Stimulated activated naive CD8-positive, alpha-beta T cell treated with anti-CD3 and anti-CD28 coated beads, Interleukin-15, Interleukin-2, amounts not matched to agents 100 ng/mL and 50 ng/mL, for 24 hours (primary cell): ENCODE results near the gene ELFN2.
A peak's percentile ranks its signal among the peaks of the same experiment; 100 is the strongest.

ENCODE experiments used
- H3K27ac Mint-ChIP-seq: one replicate; pipeline ENCODE4 v1.8.0; 2021; ENCODE audit warnings: mild to moderate bottlenecking, mixed read lengths
- H3K27me3 Mint-ChIP-seq: one replicate; pipeline ENCODE4 v1.8.0; 2021; ENCODE audit warnings: mixed read lengths
- H3K36me3 Mint-ChIP-seq: one replicate; pipeline ENCODE4 v1.8.0; 2021; ENCODE audit warnings: low read depth, mixed read lengths
- H3K4me1 Mint-ChIP-seq: one replicate; pipeline ENCODE4 v1.8.0; 2021; ENCODE audit warnings: low read depth, mixed read lengths
- H3K4me3 Mint-ChIP-seq: one replicate; pipeline ENCODE4 v1.8.0; 2021; ENCODE audit warnings: mild to moderate bottlenecking, mixed read lengths
- H3K9me3 Mint-ChIP-seq: one replicate; pipeline ENCODE4 v1.8.0; 2021; ENCODE audit warnings: mixed read lengths

ELFN2 gene

GRCh38 chr22:37342065-37342464 lies 85.2 kb downstream of the ELFN2 start:
- H3K4me1 Mint-ChIP-seq, result no peaks in the 10 kb centered on the region
- H3K36me3 Mint-ChIP-seq, result no peaks in the 10 kb centered on the region
- no peak overlapping the region for H3K27ac Mint-ChIP-seq
- no peaks in the 10 kb centered on the region for H3K27me3 Mint-ChIP-seq
- no peak overlapping the region for H3K4me3 Mint-ChIP-seq
- no peaks in the 10 kb centered on the region for H3K9me3 Mint-ChIP-seq

- H3K4me1 Mint-ChIP-seq, result no peaks in the 10 kb centered on the region
- no peak overlapping the region for H3K27ac Mint-ChIP-seq
- no peaks in the 10 kb centered on the region for H3K9me3 Mint-ChIP-seq
- H3K27me3 Mint-ChIP-seq, result peaks cover 4% of the 10 kb centered on the region
- no peak overlapping the region for H3K4me3 Mint-ChIP-seq
- H3K36me3 Mint-ChIP-seq, result no peaks in the 10 kb centered on the region
Measured at GRCh38 chr22:37340331-37341262, 86.7 kb downstream of the ELFN2 start.

- no peak overlapping the region for H3K27ac Mint-ChIP-seq
Measured at GRCh38 chr22:37338539-37339246, 88.6 kb downstream of the ELFN2 start.

DNA sequence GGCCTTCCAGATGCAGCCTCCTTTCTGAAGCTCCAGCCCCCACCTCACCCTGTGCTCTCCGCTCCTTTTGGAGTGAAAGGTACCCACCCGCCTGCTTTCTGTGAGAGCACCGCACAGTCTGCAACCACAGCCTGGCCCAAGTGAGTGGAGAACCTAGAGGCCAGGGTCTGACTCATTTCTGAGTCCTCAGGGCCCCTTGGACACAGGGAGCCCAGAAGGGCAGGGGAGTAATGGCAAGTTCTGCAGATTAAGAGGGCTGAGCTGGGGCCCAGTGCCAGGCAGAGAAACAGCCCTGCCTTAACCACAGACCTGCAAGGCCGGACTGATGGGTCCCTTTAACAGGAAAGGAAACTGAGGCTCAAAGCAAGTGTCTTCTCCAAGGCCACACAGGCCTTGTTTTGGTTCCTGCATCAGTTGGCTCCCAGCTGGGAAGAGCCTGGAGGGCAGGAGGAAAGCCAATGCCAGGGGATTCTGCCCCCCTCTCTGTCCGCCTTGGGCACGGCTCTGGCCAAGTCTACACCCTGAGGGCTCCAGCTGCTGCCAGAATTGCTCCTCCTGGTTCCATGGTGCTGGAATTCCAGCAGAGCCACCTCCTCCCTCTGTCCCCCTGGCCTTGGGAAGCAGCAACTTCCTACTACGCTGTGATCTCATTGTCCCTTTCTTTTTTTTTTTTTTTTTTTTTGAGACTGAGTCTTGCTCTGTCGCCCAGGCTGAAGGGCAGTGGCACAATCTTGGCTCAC lies 89.9 kb downstream of the ELFN2 start:
- H3K4me1 Mint-ChIP-seq, result peaks cover 13% of the 10 kb centered on the region
- no peaks in the 10 kb centered on the region for H3K36me3 Mint-ChIP-seq
- H3K27ac Mint-ChIP-seq, result no peak overlapping the region
- no peaks in the 10 kb centered on the region for H3K9me3 Mint-ChIP-seq
- peaks cover 29% of the 10 kb centered on the region for H3K27me3 Mint-ChIP-seq
- no peak overlapping the region for H3K4me3 Mint-ChIP-seq

More at GRCh38 chr22:37338539-37339246, 88.6 kb downstream of the ELFN2 start:
- H3K4me1 Mint-ChIP-seq, result peaks cover 13% of the 10 kb centered on the region
- H3K36me3 Mint-ChIP-seq, result no peaks in the 10 kb centered on the region
- peaks cover 20% of the 10 kb centered on the region for H3K27me3 Mint-ChIP-seq
- H3K9me3 Mint-ChIP-seq, result no peaks in the 10 kb centered on the region
- no peak overlapping the region for H3K4me3 Mint-ChIP-seq

DNA sequence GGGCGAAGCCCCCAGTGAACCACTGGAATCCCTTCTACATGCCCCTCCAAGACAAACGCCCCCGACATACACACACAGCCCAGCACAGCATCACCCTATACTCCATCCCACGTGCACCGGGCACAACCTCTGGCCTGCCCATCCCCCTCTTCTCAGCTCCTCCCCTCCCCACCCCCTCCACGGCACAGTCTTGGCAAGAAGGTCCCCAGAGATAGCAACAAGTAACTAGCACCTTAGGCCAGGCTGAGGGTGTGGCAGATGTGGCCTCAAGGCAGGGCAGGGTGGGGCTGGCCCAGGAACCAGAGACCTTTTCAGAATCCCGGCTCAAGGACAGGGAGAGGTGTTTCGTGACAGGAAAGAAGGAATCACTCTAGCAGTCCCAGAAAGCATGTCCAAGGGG lies 90.7 kb downstream of the ELFN2 start:
- no peaks in the 10 kb centered on the region for H3K36me3 Mint-ChIP-seq
- H3K27me3 Mint-ChIP-seq, result peaks cover 30% of the 10 kb centered on the region
- H3K4me3 Mint-ChIP-seq, result no peak overlapping the region
- no peak overlapping the region for H3K27ac Mint-ChIP-seq
- peaks cover 13% of the 10 kb centered on the region for H3K4me1 Mint-ChIP-seq
- H3K9me3 Mint-ChIP-seq, result no peaks in the 10 kb centered on the region

GRCh38 chr22:37335806-37336199 lies 91.5 kb downstream of the ELFN2 start:
- peaks cover 30% of the 10 kb centered on the region for H3K27me3 Mint-ChIP-seq
- H3K27ac Mint-ChIP-seq, result no peak overlapping the region
- no peaks in the 10 kb centered on the region for H3K36me3 Mint-ChIP-seq
- H3K9me3 Mint-ChIP-seq, result no peaks in the 10 kb centered on the region
- no peak overlapping the region for H3K4me3 Mint-ChIP-seq
- peaks cover 13% of the 10 kb centered on the region for H3K4me1 Mint-ChIP-seq

GRCh38 chr22:37334859-37335805 lies 92.1 kb downstream of the ELFN2 start:
- peak overlapping the region; percentile 8 for H3K4me3 Mint-ChIP-seq
- H3K4me1 Mint-ChIP-seq, result peaks cover 13% of the 10 kb centered on the region
- peaks cover 30% of the 10 kb centered on the region for H3K27me3 Mint-ChIP-seq
- no peaks in the 10 kb centered on the region for H3K36me3 Mint-ChIP-seq
- H3K27ac Mint-ChIP-seq, result no peak overlapping the region
- no peaks in the 10 kb centered on the region for H3K9me3 Mint-ChIP-seq

GRCh38 chr22:37334461-37334858 lies 92.8 kb downstream of the ELFN2 start:
- H3K4me1 Mint-ChIP-seq, result peaks cover 13% of the 10 kb centered on the region
- no peak overlapping the region for H3K4me3 Mint-ChIP-seq
- H3K36me3 Mint-ChIP-seq, result no peaks in the 10 kb centered on the region
- H3K27me3 Mint-ChIP-seq, result peaks cover 31% of the 10 kb centered on the region
- no peak overlapping the region for H3K27ac Mint-ChIP-seq
- H3K9me3 Mint-ChIP-seq, result no peaks in the 10 kb centered on the region

DNA sequence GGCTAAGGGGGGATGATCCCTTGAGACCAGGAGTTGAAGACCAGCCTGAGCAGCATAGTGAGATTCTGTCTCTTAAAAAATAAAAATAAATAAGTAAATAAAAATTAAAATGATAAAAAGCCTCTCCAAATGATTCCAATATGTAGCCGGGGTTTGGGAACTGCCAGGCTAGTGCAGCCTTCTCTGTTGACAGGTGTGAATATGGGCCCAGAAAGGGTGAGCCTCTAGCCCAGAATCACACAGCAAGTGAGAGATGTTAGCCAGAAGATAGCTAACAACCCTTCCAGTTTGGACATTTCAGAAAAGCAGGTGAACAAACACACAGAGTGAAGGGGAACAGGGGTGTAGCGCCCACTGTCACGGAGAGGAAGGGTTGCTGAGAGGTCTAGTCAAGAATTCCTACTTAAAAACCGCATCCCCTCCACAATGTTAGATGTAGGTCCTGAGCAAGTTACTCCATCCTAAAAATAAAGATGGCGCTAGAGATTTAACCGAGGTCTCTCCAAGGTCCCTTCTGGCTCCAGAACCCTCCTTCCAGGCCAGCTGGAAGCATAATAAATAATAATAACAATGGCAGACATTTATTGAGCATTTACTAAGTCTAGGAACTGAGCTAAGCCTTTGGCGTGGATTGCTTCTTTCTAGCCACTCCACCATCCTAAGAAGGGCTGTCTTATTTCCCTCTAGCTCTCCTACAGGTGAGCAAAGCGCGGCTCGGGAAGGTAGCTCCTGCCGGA lies 93.4 kb downstream of the ELFN2 start:
- Mint-ChIP-seq H3K4me1 (peaks cover 13% of the 10 kb centered on the region), H3K4me3 (no peak overlapping the region), H3K9me3 (no peaks in the 10 kb centered on the region), H3K27me3 (peaks cover 37% of the 10 kb centered on the region), H3K27ac (no peak overlapping the region), H3K36me3 (no peaks in the 10 kb centered on the region)

DNA sequence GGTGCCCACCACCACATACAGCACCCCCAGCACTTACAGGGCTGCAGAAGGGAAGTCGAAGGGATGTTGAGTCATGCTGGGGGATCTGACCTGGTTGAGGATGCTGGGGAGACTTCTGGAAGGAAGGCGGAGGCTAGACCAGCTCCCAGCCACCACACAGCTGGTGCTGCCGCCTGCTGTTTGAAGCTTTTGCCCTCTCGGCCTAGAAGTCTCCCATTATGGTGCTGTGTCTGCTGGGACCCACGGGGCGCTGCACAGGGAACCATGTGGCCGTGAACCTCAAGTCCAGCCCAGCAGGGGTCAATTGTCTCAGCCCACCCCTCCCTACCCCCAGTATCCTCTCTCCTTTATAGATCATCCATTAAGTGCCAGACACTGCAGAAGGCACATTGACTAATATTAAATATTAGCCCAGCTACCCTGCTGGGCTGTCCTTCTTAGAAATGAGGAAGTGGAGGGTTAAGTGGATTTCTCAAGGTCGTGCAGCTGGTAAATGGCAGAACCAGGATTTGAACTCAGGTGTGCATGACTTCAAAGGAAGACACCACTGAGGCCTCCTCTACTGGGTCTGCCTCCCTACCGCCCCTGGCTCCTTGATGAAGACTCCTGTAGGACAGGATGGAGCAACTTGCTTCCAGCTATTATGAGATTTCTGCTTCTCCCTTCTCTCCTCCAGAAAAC lies 95.3 kb downstream of the ELFN2 start:
- Mint-ChIP-seq H3K36me3 (no peaks in the 10 kb centered on the region), H3K4me1 (peaks cover 13% of the 10 kb centered on the region), H3K4me3 (no peak overlapping the region), H3K27ac (no peak overlapping the region), H3K9me3 (no peaks in the 10 kb centered on the region), H3K27me3 (peaks cover 48% of the 10 kb centered on the region)

- no peak overlapping the region for H3K27ac Mint-ChIP-seq
- H3K27me3 Mint-ChIP-seq, result peaks cover 55% of the 10 kb centered on the region
- peaks cover 13% of the 10 kb centered on the region for H3K4me1 Mint-ChIP-seq
- no peaks in the 10 kb centered on the region for H3K9me3 Mint-ChIP-seq
- no peaks in the 10 kb centered on the region for H3K36me3 Mint-ChIP-seq
- no peak overlapping the region for H3K4me3 Mint-ChIP-seq
Measured at GRCh38 chr22:37331034-37331428, 96.2 kb downstream of the ELFN2 start.

GRCh38 chr22:37330200-37331033 lies 96.9 kb downstream of the ELFN2 start:
- peaks cover 50% of the 10 kb centered on the region for H3K27me3 Mint-ChIP-seq
- no peaks in the 10 kb centered on the region for H3K36me3 Mint-ChIP-seq
- peaks cover 12% of the 10 kb centered on the region for H3K4me1 Mint-ChIP-seq
- no peak overlapping the region for H3K4me3 Mint-ChIP-seq
- no peak overlapping the region for H3K27ac Mint-ChIP-seq
- H3K9me3 Mint-ChIP-seq, result no peaks in the 10 kb centered on the region
